Astrocyte of the spinal cord (primary cell): ENCODE measurements around the gene BMPR1B.

Experiments used
- DNase-seq: peaks from one replicate; pipeline ENCODE4 v3.0.0; 2011; ENCODE audit warnings: low read depth, low spot score
- H3K4me3 ChIP-seq: 2 replicates; pipeline ENCODE4 v1.5.1; 2011; ENCODE audit warnings: low read depth, mild to moderate bottlenecking, low read length, moderate library complexity
- CTCF ChIP-seq: IDR thresholded peaks from 2 replicates; pipeline ENCODE4 v1.5.1; 2012; ENCODE audit warnings: low read depth, mild to moderate bottlenecking, low read length, inconsistent platforms
- in situ Hi-C: cut with HindIII; loops from 2 replicates; pipeline ENCODE4 v1.10.0; 2017; ENCODE audit warnings: low sequenced_read_pairs

Gene BMPR1B

GRCh38 chr4:94960708-94961107 is 203.0 kb downstream of the BMPR1B start:
- in situ Hi-C loops, result no loop called here
- TF ChIP-seq CTCF, result no peak
- no peak overlapping the region for H3K4me3 ChIP-seq
- DNase-seq, result no peak

GRCh38 chr4:94961420-94961819 is 203.7 kb downstream of the BMPR1B start:
- no peak overlapping the region for H3K4me3 ChIP-seq
- DNase-seq, result no peak
- no peak for TF ChIP-seq CTCF
- in situ Hi-C loops, result no loop called here

- TF ChIP-seq CTCF, result no peak
- H3K4me3 ChIP-seq, result no peak overlapping the region
- no peak for DNase-seq
- in situ Hi-C loops, result no loop called here
These were observed 204.7 kb downstream of the BMPR1B start for GRCh38 chr4:94962484-94962883.

DNA sequence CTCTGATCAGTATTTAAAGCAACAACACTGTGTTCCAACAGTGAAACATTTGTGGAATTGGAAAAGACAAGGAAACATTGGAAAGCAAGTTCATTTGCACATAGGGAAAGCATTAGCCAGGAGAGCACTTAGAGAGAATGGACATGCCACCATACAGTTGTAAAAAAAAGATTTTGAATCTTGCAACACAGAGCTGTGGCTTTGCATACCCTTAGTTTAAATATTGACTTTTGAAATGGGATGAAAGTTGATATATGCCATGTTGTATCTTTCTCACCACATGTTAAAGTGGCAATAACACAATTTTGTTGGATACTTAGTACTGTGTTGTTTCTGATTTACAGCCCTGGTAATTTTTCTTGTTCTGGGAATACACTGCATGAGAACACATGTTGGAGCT is 208.1 kb downstream of the BMPR1B start:
- TF ChIP-seq CTCF, result no peak
- H3K4me3 ChIP-seq, result no peak overlapping the region
- in situ Hi-C loops, result no loop called here
- DNase-seq, result no peak

DNA sequence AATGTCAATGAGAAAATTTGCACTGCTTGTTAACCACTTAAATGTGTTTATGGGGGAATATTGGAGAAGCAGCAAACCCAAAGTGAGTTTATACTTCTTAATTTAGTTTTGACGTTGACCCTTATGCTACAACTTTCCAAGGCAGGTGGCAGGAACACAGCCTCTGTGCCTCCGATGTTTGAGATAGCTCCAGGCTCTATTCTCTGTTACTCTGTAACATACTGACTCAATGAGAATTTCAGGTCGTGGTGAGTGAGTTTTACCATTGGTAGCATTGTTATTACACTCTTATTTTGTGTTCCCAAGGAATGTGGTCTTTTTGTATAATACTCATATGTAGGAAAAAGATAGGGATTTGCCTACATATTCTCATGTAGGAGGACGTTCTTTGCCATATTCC is 210.7 kb downstream of the BMPR1B start:
- no peak for TF ChIP-seq CTCF
- in situ Hi-C loops, result no loop called here
- no peak for DNase-seq
- H3K4me3 ChIP-seq, result no peak overlapping the region

GRCh38 chr4:94970650-94971049 is 212.9 kb downstream of the BMPR1B start:
- TF ChIP-seq CTCF, result no peak
- no peak overlapping the region for H3K4me3 ChIP-seq
- no peak for DNase-seq
- in situ Hi-C loops, result no loop called here

GRCh38 chr4:94974773-94975172 is 217.0 kb downstream of the BMPR1B start:
- DNase-seq, result peak; percentile 83
- in situ Hi-C loops, result no loop called here
- no peak overlapping the region for H3K4me3 ChIP-seq
- TF ChIP-seq CTCF, result no peak
